ENCODE results near the gene SDF2. TPM values are rescaled to one million over a fixed set of nuclear protein-coding genes. Genes with fewer than 3 reads are reported as not detected.

The SDF2 gene
- polyA plus RNA-seq, 1 of the 3 experiments (the other 2 are of a cell fraction) = 108 TPM

DNA sequence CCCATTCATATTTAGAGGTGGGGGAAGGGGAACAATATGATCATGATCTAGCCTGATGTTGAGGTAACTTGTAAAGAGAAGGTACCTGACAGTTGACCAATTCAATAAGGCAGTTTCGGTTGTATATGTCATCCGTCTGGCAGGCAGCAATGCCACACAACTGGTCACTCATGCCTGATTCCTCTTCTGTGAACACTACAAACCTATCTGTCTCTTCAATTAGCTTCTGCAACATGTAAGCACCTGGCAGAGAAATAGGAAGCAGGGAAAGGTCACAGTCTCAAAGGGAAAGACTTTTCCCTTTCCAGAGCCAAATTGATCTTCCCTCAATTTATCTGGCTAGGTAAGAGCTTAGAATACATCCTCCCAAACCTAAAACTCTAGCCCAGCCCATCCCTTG, 37.6 kb downstream of the SDF2 start:
- CTCF ChIA-PET = interaction anchor here (1.1 to 7.0 kb wide), 4 partner anchors 13 to 71 kb away, joined by 4 to 37 read pairs (median 4); partner anchors contain the start of gene BLTP2
- POLR2A ChIA-PET = no interaction called here
- Histone ChIP-seq H3K9me3 (no peaks in the 10 kb centered on the region), H3K79me2 (ENCODE audit: insufficient read depth) (no peaks in the 10 kb centered on the region; the same call in 1 of the 2 replicates), H3K27me3 (ENCODE audit: insufficient read depth) (no peaks in the 10 kb centered on the region), H3K4me1 (ENCODE audit: control insufficient read depth in 1 of 2, insufficient read depth in 2 of 2, low read depth in 1 of 2, low read length in 1 of 2) (no peaks in the 10 kb centered on the region), H3K4me2 (no peak overlapping the region), H3K4me3 (ENCODE audit: low read depth in 2 of 2, low read length in 1 of 2) (no peak overlapping the region), H3K9ac (no peak overlapping the region), H3K27ac (ENCODE audit: low read depth in 2 of 2, low read length in 1 of 2) (no peak overlapping the region), H3K36me3 (replicated peaks in 1 of 2; ENCODE audit: control insufficient read depth in 1 of 2, insufficient read depth in 2 of 2, low read length in 1 of 2) (peaks cover 71 to 74% of the 10 kb centered on the region in 2 experiments), H3F3A (replicated peaks; ENCODE audit: insufficient read depth) (peaks cover 3% of the 10 kb centered on the region), H4K20me1 (ENCODE audit: insufficient read depth) (no peaks in the 10 kb centered on the region), H3K9me2 (no peaks in the 10 kb centered on the region), H2AFZ (ENCODE audit: low read depth) (no peak overlapping the region)
- no peak for DNase-seq
- TF ChIP-seq PBX3 (IDR thresholded peaks at IDR 0.05) (no peak), FOXM1 (IDR thresholded peaks at IDR 0.05; ENCODE audit: low read depth) (no peak)
- 85% methylated on average over 2 of the region's 2 CpGs for whole genome bisulfite sequencing (ENCODE audit: low lambda C conversion rate)

GRCh38 chr17:28623696-28624095, 38.0 kb downstream of the SDF2 start:
- CTCF ChIA-PET = interaction anchor here (1.4 to 7.0 kb wide), 3 partner anchors 12 to 23 kb away, joined by 4 to 37 read pairs (median 5); partner anchors contain the start of gene BLTP2
- POLR2A ChIA-PET = interaction anchor here (1.0 kb wide), 1 partner anchor 11 kb away, joined by 4 read pairs; no protein-coding TSS in a partner anchor
- Histone ChIP-seq H3F3A (replicated peaks; ENCODE audit: insufficient read depth) (peaks cover 3% of the 10 kb centered on the region), H3K36me3 (replicated peaks in 1 of 2; ENCODE audit: control insufficient read depth in 1 of 2, insufficient read depth in 2 of 2, low read length in 1 of 2) (peaks cover 75 to 79% of the 10 kb centered on the region in 2 experiments), H4K20me1 (ENCODE audit: insufficient read depth) (no peaks in the 10 kb centered on the region), H3K79me2 (ENCODE audit: insufficient read depth) (no peaks in the 10 kb centered on the region; the same call in 1 of the 2 replicates), H3K9ac (no peak overlapping the region), H3K9me3 (no peaks in the 10 kb centered on the region), H3K27ac (ENCODE audit: low read depth in 2 of 2, low read length in 1 of 2) (no peak overlapping the region), H3K27me3 (ENCODE audit: insufficient read depth) (no peaks in the 10 kb centered on the region), H3K4me2 (no peak overlapping the region), H3K9me2 (no peaks in the 10 kb centered on the region), H3K4me1 (ENCODE audit: control insufficient read depth in 1 of 2, insufficient read depth in 2 of 2, low read depth in 1 of 2, low read length in 1 of 2) (no peaks in the 10 kb centered on the region), H2AFZ (ENCODE audit: low read depth) (no peak overlapping the region), H3K4me3 (ENCODE audit: low read depth in 2 of 2, low read length in 1 of 2) (no peak overlapping the region)
- 91% methylated on average over 4 of the region's 4 CpGs for WGBS (ENCODE audit: low lambda C conversion rate)
- no peak for DNase-seq
- TF ChIP-seq NFIC (IDR thresholded peaks at IDR 0.05; ENCODE audit: borderline replicate concordance) (no peak), REST (IDR thresholded peaks at IDR 0.05; ENCODE audit: low read depth, low read length) (no peak), RXRA (IDR thresholded peaks at IDR 0.05; ENCODE audit: borderline replicate concordance, low read depth) (no peak), MXI1 (IDR thresholded peaks at IDR 0.05; ENCODE audit: low read depth, low read length) (no peak), RCOR1 (IDR thresholded peaks at IDR 0.05; ENCODE audit: low read length) (no peak), USF2 (IDR thresholded peaks at IDR 0.05; ENCODE audit: borderline replicate concordance, low read depth, low read length) (no peak), ELF1 (IDR thresholded peaks at IDR 0.05) (no peak), MEF2A (IDR thresholded peaks at IDR 0.05; ENCODE audit: borderline replicate concordance, low read depth) (no peak), PBX3 (IDR thresholded peaks at IDR 0.05) (no peak), POLR2AphosphoS5 (IDR thresholded peaks at IDR 0.05; ENCODE audit: low read depth, low read length) (no peak), JUND (IDR thresholded peaks at IDR 0.05) (no peak), TEAD4 (IDR thresholded peaks at IDR 0.05; ENCODE audit: borderline replicate concordance, insufficient read depth) (no peak), IRF3 (IDR thresholded peaks at IDR 0.05; ENCODE audit: low read depth, low read length) (no peak)

Data from SK-N-SH (cell line).